HepG2 (cell line): ENCODE results near the gene PLXDC2.

Experiments
- CEBPB ChIP-seq: IDR thresholded peaks from 2 replicates; pipeline ENCODE4 v1.6.1; 2011; ENCODE audit warnings: low read depth, low read length, improper control_type of control experiment, borderline replicate concordance
- JUNB ChIP-seq: sonication (generic); formaldehyde crosslinking; IDR thresholded peaks from 2 replicates; pipeline ENCODE4 v1.8.0; 2022; ENCODE audit warnings: missing genetic modification reagents, mild to moderate bottlenecking, borderline replicate concordance
- NFE2 ChIP-seq: sonication (generic); formaldehyde crosslinking; IDR thresholded peaks from 2 replicates; pipeline ENCODE4 v1.4.0; 2020; ENCODE audit warnings: missing genetic modification reagents
- NR1H2 ChIP-seq: sonication (generic); formaldehyde crosslinking; IDR thresholded peaks from 2 replicates; pipeline ENCODE4 v1.8.1; 2022; ENCODE audit warnings: low read depth, missing genetic modification reagents, borderline replicate concordance
- POLR2A ChIP-seq, 2 experiments: IDR thresholded peaks; 2 replicates each; pipeline ENCODE4 v1.6.1; 2011; ENCODE audit warnings: low read depth in 2 of 2, low read length in 2 of 2, mild to moderate bottlenecking in 1 of 2, moderate library complexity in 1 of 2; ENCODE audit not compliant: insufficient read depth in 1 of 2
- POLR2AphosphoS5 ChIP-seq: IDR thresholded peaks from 2 replicates; pipeline ENCODE4 v1.6.1; 2012; ENCODE audit warnings: low read depth, low read length
- SP1 ChIP-seq, 2 experiments: fragments of 450-650 bp in 1 of 2; sonication (generic) in 1 of 2; formaldehyde crosslinking in 1 of 2; IDR thresholded peaks; 2 replicates each; pipeline versions ENCODE4 v1.4.0 to v1.6.1; 2016 to 2020; ENCODE audit warnings: missing genetic modification reagents in 1 of 2
- STAT5B ChIP-seq: sonication (generic); formaldehyde crosslinking; IDR thresholded peaks from 2 replicates; pipeline ENCODE4 v1.4.0; 2020; ENCODE audit warnings: missing genetic modification reagents
- YY1 ChIP-seq: IDR thresholded peaks from 2 replicates; pipeline ENCODE4 v1.6.1; 2011; ENCODE audit warnings: low read length, low read depth, moderate library complexity, mild to moderate bottlenecking; ENCODE audit not compliant: insufficient read depth, insufficient replicate concordance
- ZNF841 ChIP-seq: sonication (generic); formaldehyde crosslinking; IDR thresholded peaks from 2 replicates; pipeline ENCODE4 v1.8.1; 2023; ENCODE audit warnings: missing genetic modification reagents, borderline replicate concordance
- TF ChIP-seq, protein P1 (sequence below): sonication (generic); formaldehyde crosslinking; IDR thresholded peaks from 2 replicates; pipeline ENCODE4 v1.5.0; 2020; ENCODE audit warnings: mild to moderate bottlenecking, missing genetic modification reagents, moderate library complexity

- TF ChIP-seq POLR2A (IDR thresholded peaks at IDR 0.05; ENCODE audit: insufficient read depth in 1 of 2, low read depth in 2 of 2, low read length in 2 of 2) (no peak), POLR2AphosphoS5 (no peak), YY1 (no peak), SP1 (IDR thresholded peaks at IDR 0.05) (no peak), SP1 (CRISPR knock-in tag; IDR thresholded peaks at IDR 0.05) (no peak), NR1H2 (no peak), NFE2 (CRISPR knock-in tag) (no peak), JUNB (CRISPR knock-in tag) (no peak), ZNF841 (no peak), STAT5B (CRISPR knock-in tag) (no peak), CEBPB (no peak)
- TF ChIP-seq, protein P1, sequence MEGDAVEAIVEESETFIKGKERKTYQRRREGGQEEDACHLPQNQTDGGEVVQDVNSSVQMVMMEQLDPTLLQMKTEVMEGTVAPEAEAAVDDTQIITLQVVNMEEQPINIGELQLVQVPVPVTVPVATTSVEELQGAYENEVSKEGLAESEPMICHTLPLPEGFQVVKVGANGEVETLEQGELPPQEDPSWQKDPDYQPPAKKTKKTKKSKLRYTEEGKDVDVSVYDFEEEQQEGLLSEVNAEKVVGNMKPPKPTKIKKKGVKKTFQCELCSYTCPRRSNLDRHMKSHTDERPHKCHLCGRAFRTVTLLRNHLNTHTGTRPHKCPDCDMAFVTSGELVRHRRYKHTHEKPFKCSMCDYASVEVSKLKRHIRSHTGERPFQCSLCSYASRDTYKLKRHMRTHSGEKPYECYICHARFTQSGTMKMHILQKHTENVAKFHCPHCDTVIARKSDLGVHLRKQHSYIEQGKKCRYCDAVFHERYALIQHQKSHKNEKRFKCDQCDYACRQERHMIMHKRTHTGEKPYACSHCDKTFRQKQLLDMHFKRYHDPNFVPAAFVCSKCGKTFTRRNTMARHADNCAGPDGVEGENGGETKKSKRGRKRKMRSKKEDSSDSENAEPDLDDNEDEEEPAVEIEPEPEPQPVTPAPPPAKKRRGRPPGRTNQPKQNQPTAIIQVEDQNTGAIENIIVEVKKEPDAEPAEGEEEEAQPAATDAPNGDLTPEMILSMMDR = no peak
These were observed 71.9 kb downstream of the PLXDC2 start for GRCh38 chr10:19888061-19888660.
